Glutamatergic neuron (in vitro differentiated cells): ENCODE data around the gene AAGAB. TPM values are rescaled to one million over a fixed set of nuclear protein-coding genes. Genes with fewer than 3 reads are reported as not detected.

Source experiments
- DNase-seq: peaks from one replicate; pipeline ENCODE4 v3.0.0; 2022
- H3K27ac Mint-ChIP-seq: one replicate; pipeline ENCODE4 v1.8.0; 2020; ENCODE audit warnings: mild to moderate bottlenecking, mixed read lengths, inconsistent platforms; ENCODE audit not compliant: unreplicated experiment
- H3K27me3 Mint-ChIP-seq: one replicate; pipeline ENCODE4 v1.8.0; 2020; ENCODE audit warnings: mild to moderate bottlenecking, moderate library complexity, mixed read lengths, inconsistent platforms; ENCODE audit not compliant: unreplicated experiment
- H3K36me3 Mint-ChIP-seq: one replicate; pipeline ENCODE4 v1.8.0; 2020; ENCODE audit warnings: mild to moderate bottlenecking, mixed read lengths, inconsistent platforms; ENCODE audit not compliant: unreplicated experiment
- H3K4me1 Mint-ChIP-seq: one replicate; pipeline ENCODE4 v1.8.0; 2020; ENCODE audit warnings: mild to moderate bottlenecking, low read depth, mixed read lengths, inconsistent platforms; ENCODE audit not compliant: unreplicated experiment
- H3K4me3 Mint-ChIP-seq: one replicate; pipeline ENCODE4 v1.8.0; 2020; ENCODE audit warnings: mild to moderate bottlenecking, mixed read lengths, inconsistent platforms; ENCODE audit not compliant: unreplicated experiment
- H3K9me3 Mint-ChIP-seq: one replicate; pipeline ENCODE4 v1.8.0; 2020; ENCODE audit warnings: mild to moderate bottlenecking, moderate library complexity, mixed read lengths, inconsistent platforms; ENCODE audit not compliant: unreplicated experiment
- CTCF ChIP-seq: fragments of 200-600 bp; sonication (generic); IDR thresholded peaks from one replicate; pipeline ENCODE4 v1.5.0; 2021; ENCODE audit not compliant: partially characterized antibody, unreplicated experiment
- total RNA-seq: library from RNA; stranded (reverse); fragmentation: NEBNext Ultra II Directional; extraction: Animal tissue kit (Norgen Biotek cat#: 25700); gene quantifications from one replicate; pipeline ENCODE4 v1.2.1, GENCODE V29; 2021; ENCODE audit not compliant: unreplicated experiment

The AAGAB gene
- total RNA-seq, 1 donor from 2014 or later = 39.9 TPM

GRCh38 chr15:67230504-67230903, 24.0 kb downstream of the AAGAB start:
- DNase-seq = no peak
- Mint-ChIP-seq H3K4me3 (no peak overlapping the region), H3K4me1 (no peaks in the 10 kb centered on the region), H3K36me3 (no peaks in the 10 kb centered on the region), H3K27ac (no peak overlapping the region), H3K27me3 (peaks cover 2% of the 10 kb centered on the region), H3K9me3 (no peaks in the 10 kb centered on the region)
- no peak for TF ChIP-seq CTCF

GRCh38 chr15:67228286-67228685, 26.2 kb downstream of the AAGAB start:
- Mint-ChIP-seq H3K9me3 (no peaks in the 10 kb centered on the region), H3K4me1 (no peaks in the 10 kb centered on the region), H3K27me3 (peaks cover 2% of the 10 kb centered on the region), H3K36me3 (no peaks in the 10 kb centered on the region), H3K27ac (no peak overlapping the region), H3K4me3 (no peak overlapping the region)
- no peak for DNase-seq
- no peak for TF ChIP-seq CTCF

GRCh38 chr15:67227846-67228245, 26.6 kb downstream of the AAGAB start:
- Mint-ChIP-seq H3K27me3 (peaks cover 2% of the 10 kb centered on the region), H3K4me3 (no peak overlapping the region), H3K4me1 (no peaks in the 10 kb centered on the region), H3K27ac (no peak overlapping the region), H3K9me3 (no peaks in the 10 kb centered on the region), H3K36me3 (no peaks in the 10 kb centered on the region)
- no peak for DNase-seq
- no peak for TF ChIP-seq CTCF

- peaks cover 2% of the 10 kb centered on the region for H3K27me3 Mint-ChIP-seq
Measured at GRCh38 chr15:67227431-67227830, 27.0 kb downstream of the AAGAB start.

GRCh38 chr15:67225336-67225735, 29.1 kb downstream of the AAGAB start:
- Mint-ChIP-seq H3K4me3 (no peak overlapping the region), H3K4me1 (no peaks in the 10 kb centered on the region), H3K36me3 (no peaks in the 10 kb centered on the region), H3K27me3 (peaks cover 2% of the 10 kb centered on the region), H3K27ac (no peak overlapping the region), H3K9me3 (no peaks in the 10 kb centered on the region)
- TF ChIP-seq CTCF = no peak
- DNase-seq = no peak

More at GRCh38 chr15:67227431-67227830, 27.0 kb downstream of the AAGAB start:
- H3K4me1 Mint-ChIP-seq = no peaks in the 10 kb centered on the region
- no peaks in the 10 kb centered on the region for H3K9me3 Mint-ChIP-seq
- no peak overlapping the region for H3K27ac Mint-ChIP-seq
- no peaks in the 10 kb centered on the region for H3K36me3 Mint-ChIP-seq
- no peak for TF ChIP-seq CTCF
- H3K4me3 Mint-ChIP-seq = no peak overlapping the region
- DNase-seq = no peak
